ENCODE results near the gene MRPL50.

DNA sequence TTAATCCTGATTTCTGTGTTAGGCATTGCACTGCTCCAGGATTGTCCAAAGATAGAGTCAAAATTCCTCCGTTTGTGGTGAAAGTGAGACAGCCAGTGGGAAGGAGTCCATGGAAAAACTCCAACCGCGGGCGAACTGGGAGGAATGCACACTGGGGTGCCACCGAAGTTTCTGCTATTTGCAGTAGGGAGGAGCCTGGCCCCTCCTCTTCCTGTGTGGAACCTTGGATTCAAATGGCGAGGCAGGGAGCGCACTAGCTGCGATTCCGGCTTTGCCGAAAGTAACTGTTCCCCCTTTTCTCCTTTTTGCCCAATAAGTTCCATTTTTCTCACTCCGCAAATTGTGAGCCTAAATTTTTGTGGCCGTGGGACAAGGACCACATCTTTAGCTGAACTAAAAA lies 22.9 kb downstream of the MRPL50 start:
- no peak for TF ChIP-seq CTCF (IDR thresholded peaks at IDR 0.05)
- no peak for TF ChIP-seq POLR2A (IDR thresholded peaks at IDR 0.05)
- TF ChIP-seq EP300 (IDR thresholded peaks at IDR 0.05; ENCODE audit: low read depth), result no peak
- no peak for TF ChIP-seq POLR2AphosphoS5 (IDR thresholded peaks at IDR 0.05)

Measured in transverse colon (tissue), 4 donors.